GOT3 (cell line): Measurements from ENCODE around the gene EMID1.

Source experiments
- DNase-seq: peaks from one replicate; lab custom pipeline; 2025; ENCODE audit warnings: mixed read lengths; lab: John Stamatoyannopoulos, UW

EMID1 gene

GRCh38 chr22:29298641-29299040 is 92.9 kb downstream of the EMID1 start:
- no peak for DNase-seq

GRCh38 chr22:29299136-29299900 is 93.6 kb downstream of the EMID1 start:
- DNase-seq: no peak

- no peak for DNase-seq
Measured at GRCh38 chr22:29300467-29300806, 94.7 kb downstream of the EMID1 start.

- no peak for DNase-seq
Measured at GRCh38 chr22:29300807-29301601, 95.3 kb downstream of the EMID1 start.

DNA sequence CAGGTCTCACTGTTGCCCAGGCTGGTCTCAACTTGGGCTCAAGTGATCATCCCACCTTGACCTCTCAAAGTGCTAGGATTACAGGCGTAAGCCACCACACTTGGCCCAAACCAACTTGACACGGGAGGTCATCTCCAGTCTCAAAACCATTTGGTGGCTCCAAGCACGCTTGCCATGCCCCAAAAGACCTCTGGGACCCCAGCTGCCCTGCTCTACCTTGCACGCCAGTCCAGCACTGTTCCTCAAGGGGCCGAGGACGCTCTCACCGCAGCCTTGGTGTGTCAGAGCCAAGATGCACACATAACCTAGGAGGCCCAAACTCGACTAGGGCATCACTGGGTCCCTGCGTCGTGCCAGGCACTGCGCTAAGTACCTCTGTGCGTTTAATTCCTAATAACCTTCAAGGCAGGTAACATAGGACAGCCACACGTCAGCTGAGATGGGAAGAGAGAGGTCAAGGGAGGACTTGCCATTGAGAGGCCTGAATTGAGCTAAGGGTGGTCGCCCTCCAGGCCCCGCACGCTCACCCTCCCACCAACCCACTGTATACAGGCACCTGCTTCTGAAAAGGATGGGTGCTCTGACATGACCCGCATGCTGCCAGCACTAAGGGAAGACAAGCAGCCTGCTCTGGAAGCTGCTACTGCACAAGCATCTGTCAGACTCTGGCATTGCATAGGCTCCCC is 96.2 kb downstream of the EMID1 start:
- DNase-seq: no peak

- no peak for DNase-seq
Measured at GRCh38 chr22:29302402-29302680, 96.6 kb downstream of the EMID1 start.

- DNase-seq: no peak
Measured at GRCh38 chr22:29302681-29303465, 97.2 kb downstream of the EMID1 start.

DNA sequence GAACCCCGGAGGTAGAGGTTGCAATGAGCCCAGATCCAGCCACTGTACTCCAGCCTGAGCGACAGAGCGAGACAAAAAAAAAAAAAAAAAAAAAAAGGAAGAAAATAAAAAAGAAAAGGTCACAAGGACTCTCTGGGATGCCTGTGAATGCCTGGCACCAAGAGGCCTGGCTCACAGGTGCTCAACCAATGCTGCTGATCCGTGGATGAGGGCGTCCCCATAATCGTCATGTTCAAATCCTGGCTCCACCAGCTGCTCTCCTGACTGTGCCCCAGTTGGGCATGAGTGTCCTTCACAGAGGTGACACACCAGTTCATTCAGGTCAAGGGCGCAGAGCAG is 100.1 kb downstream of the EMID1 start:
- DNase-seq: no peak

DNA sequence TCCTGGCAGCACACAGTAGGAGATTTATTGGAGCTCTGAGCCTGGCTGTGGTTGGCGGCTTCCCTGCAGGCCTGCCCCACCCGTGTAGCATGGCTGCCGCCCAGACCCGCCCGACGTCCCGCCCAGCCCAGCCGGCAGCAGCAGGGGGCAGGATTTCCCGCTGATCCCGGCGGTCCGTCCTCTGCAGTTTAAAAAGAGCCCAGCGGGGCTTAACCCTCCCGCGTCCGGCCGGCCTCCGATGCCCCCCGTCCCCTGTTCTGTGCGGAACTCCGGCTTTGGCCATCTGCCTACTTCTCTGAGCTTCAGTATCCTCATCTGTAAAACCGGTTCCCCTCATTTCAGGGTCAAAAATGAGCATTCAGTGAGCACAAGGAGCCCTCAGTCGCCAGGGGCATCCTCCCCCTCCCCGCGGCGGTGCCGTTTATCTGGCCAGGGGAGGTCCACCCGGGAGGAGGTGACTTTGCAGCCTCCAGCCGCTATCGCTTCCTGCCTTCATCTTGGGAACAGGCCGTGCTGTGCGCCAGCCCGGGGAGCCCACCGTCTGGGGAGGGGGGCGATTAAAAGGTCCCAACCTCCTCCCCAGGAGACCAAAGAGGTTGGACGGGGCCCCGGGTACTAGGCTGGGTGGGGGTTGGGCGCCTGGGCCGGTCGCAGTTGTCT is 100.6 kb downstream of the EMID1 start, which contains the start of gene GAS2L1:
GAS2L1 (plus strand) TSS at position 476 of the 660 bp plus-strand sequence. CDS start 1,456 bp downstream, outside the sequence.
- peak; percentile 25 for DNase-seq

GRCh38 chr22:29306835-29307595 is 101.3 kb downstream of the EMID1 start:
- DNase-seq: peak; percentile 25

GRCh38 chr22:29307596-29308147 is 102.0 kb downstream of the EMID1 start:
- DNase-seq: no peak

GRCh38 chr22:29308148-29308790 is 102.6 kb downstream of the EMID1 start:
- no peak for DNase-seq

DNA sequence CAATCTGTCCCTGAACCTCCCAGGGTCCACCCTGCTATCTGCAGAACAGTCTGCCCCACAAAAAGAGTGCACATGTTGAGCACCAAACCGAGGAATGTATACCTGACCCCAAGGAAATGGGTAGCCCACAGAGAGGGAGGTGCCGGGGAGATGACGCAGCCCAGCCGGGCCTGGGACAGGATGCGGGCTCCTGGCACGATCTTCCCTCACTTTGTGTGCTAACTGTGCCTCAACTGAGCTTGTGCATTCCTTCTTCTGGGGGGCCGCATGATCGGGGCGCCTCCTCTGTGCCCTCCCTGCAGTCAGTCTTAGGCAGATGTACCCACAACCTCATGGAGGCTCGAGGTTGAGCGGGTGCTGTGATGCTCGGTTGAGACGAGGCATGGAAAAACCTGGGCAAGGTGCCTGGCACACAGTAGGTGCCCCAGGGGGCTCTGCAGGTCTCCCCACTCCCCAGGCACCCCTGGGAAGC is 103.1 kb downstream of the EMID1 start:
- DNase-seq: no peak
